Neural cell (in vitro differentiated cells): ENCODE data around the gene ASB4.

Experiments
- EP300 ChIP-seq: fragments of 450-650 bp; conservative IDR thresholded peaks from 2 replicates; pipeline ENCODE4 v1.6.1; 2014; ENCODE audit warnings: antibody characterized with exemption, mild to moderate bottlenecking, moderate library complexity; ENCODE audit not compliant: poor library complexity, severe bottlenecking
- EZH2 ChIP-seq: fragments of 200-600, 300-800 bp; shearing (Covaris generic), sonication (generic); IDR thresholded peaks from 2 replicates; pipeline ENCODE4 v1.6.1; 2014; ENCODE audit warnings: antibody characterized with exemption, low read length, borderline replicate concordance, mild to moderate bottlenecking; ENCODE audit not compliant: insufficient read depth, poor library complexity, severe bottlenecking
- POLR2AphosphoS5 ChIP-seq: IDR thresholded peaks from 2 replicates; pipeline ENCODE4 v1.6.1; 2012
- TF ChIP-seq, protein P1 (sequence below): fragments of 450-650 bp; IDR thresholded peaks from 2 replicates; pipeline ENCODE4 v1.5.1; 2014; ENCODE audit warnings: antibody characterized with exemption, mild to moderate bottlenecking, moderate library complexity; ENCODE audit not compliant: poor library complexity, severe bottlenecking

- no peak for TF ChIP-seq POLR2AphosphoS5
- TF ChIP-seq EZH2 = no peak
- TF ChIP-seq, protein P1, sequence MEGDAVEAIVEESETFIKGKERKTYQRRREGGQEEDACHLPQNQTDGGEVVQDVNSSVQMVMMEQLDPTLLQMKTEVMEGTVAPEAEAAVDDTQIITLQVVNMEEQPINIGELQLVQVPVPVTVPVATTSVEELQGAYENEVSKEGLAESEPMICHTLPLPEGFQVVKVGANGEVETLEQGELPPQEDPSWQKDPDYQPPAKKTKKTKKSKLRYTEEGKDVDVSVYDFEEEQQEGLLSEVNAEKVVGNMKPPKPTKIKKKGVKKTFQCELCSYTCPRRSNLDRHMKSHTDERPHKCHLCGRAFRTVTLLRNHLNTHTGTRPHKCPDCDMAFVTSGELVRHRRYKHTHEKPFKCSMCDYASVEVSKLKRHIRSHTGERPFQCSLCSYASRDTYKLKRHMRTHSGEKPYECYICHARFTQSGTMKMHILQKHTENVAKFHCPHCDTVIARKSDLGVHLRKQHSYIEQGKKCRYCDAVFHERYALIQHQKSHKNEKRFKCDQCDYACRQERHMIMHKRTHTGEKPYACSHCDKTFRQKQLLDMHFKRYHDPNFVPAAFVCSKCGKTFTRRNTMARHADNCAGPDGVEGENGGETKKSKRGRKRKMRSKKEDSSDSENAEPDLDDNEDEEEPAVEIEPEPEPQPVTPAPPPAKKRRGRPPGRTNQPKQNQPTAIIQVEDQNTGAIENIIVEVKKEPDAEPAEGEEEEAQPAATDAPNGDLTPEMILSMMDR = no peak
- no peak for TF ChIP-seq EP300
Observed at GRCh38 chr7:95493844-95494243, 8.1 kb downstream of the ASB4 start.
